ENCODE measurements around the gene KCP.
A peak's percentile ranks its signal among the peaks of the same experiment; 100 is the strongest.

The KCP gene

GRCh38 chr7:128859232-128860157, 51.0 kb downstream of the KCP start:
- Histone ChIP-seq H3K4me3 (no peak overlapping the region), H3K27ac (peak overlapping the region; percentile 77 to 86)
- no peak for TF ChIP-seq CTCF (IDR thresholded peaks at IDR 0.05)
- DNase-seq (ENCODE audit: low spot score) = no peak

- Histone ChIP-seq H3K27ac (peak overlapping the region; percentile 77 to 86), H3K4me3 (no peak overlapping the region)
- no peak for DNase-seq (ENCODE audit: low spot score)
- TF ChIP-seq CTCF (IDR thresholded peaks at IDR 0.05) = no peak
These were observed 51.9 kb downstream of the KCP start for GRCh38 chr7:128858380-128859231.

GRCh38 chr7:128856001-128856718, 54.3 kb downstream of the KCP start:
- no peak for DNase-seq (ENCODE audit: low spot score)
- H3K4me3 ChIP-seq = no peak overlapping the region
- no peak for TF ChIP-seq CTCF (IDR thresholded peaks at IDR 0.05)
- no peak overlapping the region for H3K27ac ChIP-seq

- TF ChIP-seq CTCF (IDR thresholded peaks at IDR 0.05) = no peak
- no peak for DNase-seq (ENCODE audit: low spot score)
- Histone ChIP-seq H3K4me3 (no peak overlapping the region), H3K27ac (no peak overlapping the region)
These were observed 55.0 kb downstream of the KCP start for GRCh38 chr7:128855559-128855958.

- TF ChIP-seq CTCF (IDR thresholded peaks at IDR 0.05) = no peak
- no peak for DNase-seq (ENCODE audit: low spot score)
- Histone ChIP-seq H3K27ac (no peak overlapping the region), H3K4me3 (no peak overlapping the region)
These were observed 56.1 kb downstream of the KCP start for GRCh38 chr7:128854396-128854795.

GRCh38 chr7:128853799-128854198, 56.7 kb downstream of the KCP start:
- DNase-seq (ENCODE audit: low spot score) = no peak
- H3K27ac ChIP-seq = no peak overlapping the region
- no peak overlapping the region for H3K4me3 ChIP-seq
- no peak for TF ChIP-seq CTCF (IDR thresholded peaks at IDR 0.05)

Data from coronary artery (tissue), 2 donors.